RKO (cell line): ENCODE data around the gene PEX10.
A peak's percentile ranks its signal among the peaks of the same experiment; 100 is the strongest.

Experiments used
- DNase-seq: peaks from one replicate; pipeline ENCODE4 v3.0.0-alpha.2; 2016; ENCODE audit warnings: low spot score

Gene PEX10

GRCh38 chr1:2404890-2405511, 7.4 kb downstream of the PEX10 start:
- no peak for DNase-seq

- no peak for DNase-seq
Measured at GRCh38 chr1:2404142-2404889, 8.0 kb downstream of the PEX10 start.

GRCh38 chr1:2403273-2403672, 9.1 kb downstream of the PEX10 start:
- DNase-seq: no peak

GRCh38 chr1:2402420-2402819, 9.9 kb downstream of the PEX10 start:
- DNase-seq: no peak

- DNase-seq: no peak
Measured at GRCh38 chr1:2400950-2401649, 11.3 kb downstream of the PEX10 start.

GRCh38 chr1:2400576-2400909, 11.8 kb downstream of the PEX10 start:
- no peak for DNase-seq

- no peak for DNase-seq
Measured at GRCh38 chr1:2399890-2400575, 12.3 kb downstream of the PEX10 start.

- no peak for DNase-seq
Measured at GRCh38 chr1:2398871-2399270, 13.5 kb downstream of the PEX10 start.

- DNase-seq: no peak
Measured at GRCh38 chr1:2397007-2397679, 15.2 kb downstream of the PEX10 start.

GRCh38 chr1:2396476-2396875, 15.9 kb downstream of the PEX10 start:
- no peak for DNase-seq

GRCh38 chr1:2396059-2396458, 16.3 kb downstream of the PEX10 start:
- DNase-seq: no peak

- no peak for DNase-seq
Measured at GRCh38 chr1:2395245-2395644, 17.1 kb downstream of the PEX10 start.

- DNase-seq: no peak
Measured at GRCh38 chr1:2394761-2395160, 17.6 kb downstream of the PEX10 start.

GRCh38 chr1:2394220-2394619, 18.1 kb downstream of the PEX10 start:
- no peak for DNase-seq

GRCh38 chr1:2393471-2393877, 18.9 kb downstream of the PEX10 start:
- no peak for DNase-seq

GRCh38 chr1:2392686-2393085, 19.7 kb downstream of the PEX10 start:
- DNase-seq: peak; percentile 21

GRCh38 chr1:2391931-2392509, 20.3 kb downstream of the PEX10 start:
- peak; percentile 27 for DNase-seq

- DNase-seq: peak; percentile 98
Measured at GRCh38 chr1:2391041-2391930, 21.1 kb downstream of the PEX10 start, which contains the start of the genes MORN1 and RER1. Gene MORN1, minus strand, starts transcription at chr1:2391554. Its CDS starts 21 bp downstream, at chr1:2391533. Gene RER1, plus strand, starts transcription at chr1:2391841. Its CDS starts 3,950 bp downstream, at chr1:2395791.

GRCh38 chr1:2389644-2390043, 22.7 kb downstream of the PEX10 start:
- no peak for DNase-seq
